Activated CD8-positive, alpha-beta T cell treated with anti-CD3 and anti-CD28 coated beads, Interleukin-2, amount 10 ng/mL, durations not matched to agents 7 days and 5 days (primary cell): ENCODE measurements around the gene TCIRG1. TPM values are rescaled to one million over a fixed set of nuclear protein-coding genes. Genes with fewer than 3 reads are reported as not detected.

ENCODE experiments used
- ATAC-seq: fragments of 150-1000 bp; cut with Tn5 transposase; one replicate; pipeline ENCODE4 v1.10.0; 2021; ENCODE audit warnings: moderate library complexity
- CTCF ChIA-PET: fragments of 350-600 bp; sonication (Branson Sonifier 250); formaldehyde crosslinking; loops from one replicate; lab custom pipeline; 2021; ENCODE audit warnings: antibody characterized with exemption; lab: Charles Lee
- POLR2A ChIA-PET: fragments of 350-600 bp; sonication (Branson Sonifier 250); formaldehyde crosslinking; loops from one replicate; lab custom pipeline; 2021; ENCODE audit warnings: antibody characterized with exemption; lab: Charles Lee
- DNase-seq: peaks from one replicate; pipeline ENCODE4 v3.0.0-alpha.2; 2020
- H3K27ac Mint-ChIP-seq: one replicate; pipeline ENCODE4 v1.8.0; 2021; ENCODE audit warnings: mild to moderate bottlenecking, mixed read lengths
- H3K27me3 Mint-ChIP-seq: one replicate; pipeline ENCODE4 v1.8.0; 2021; ENCODE audit warnings: low read depth, mixed read lengths
- H3K36me3 Mint-ChIP-seq: one replicate; pipeline ENCODE4 v1.8.0; 2021; ENCODE audit warnings: low read depth, mixed read lengths
- H3K4me1 Mint-ChIP-seq: one replicate; pipeline ENCODE4 v1.8.0; 2021; ENCODE audit warnings: low read depth, mixed read lengths
- H3K4me3 Mint-ChIP-seq: one replicate; pipeline ENCODE4 v1.8.0; 2021; ENCODE audit warnings: mild to moderate bottlenecking, mixed read lengths
- H3K9me3 Mint-ChIP-seq: one replicate; pipeline ENCODE4 v1.8.0; 2022; ENCODE audit warnings: mixed read lengths; ENCODE audit not compliant: insufficient read depth
- total RNA-seq, 2 experiments: library from RNA; stranded (reverse); gene quantifications; one replicate each; pipeline ENCODE4 v1.2.3, GENCODE V29; 2021

The TCIRG1 gene
- total RNA-seq, 2 experiments from 2014 or later = 238 to 263 TPM

DNA sequence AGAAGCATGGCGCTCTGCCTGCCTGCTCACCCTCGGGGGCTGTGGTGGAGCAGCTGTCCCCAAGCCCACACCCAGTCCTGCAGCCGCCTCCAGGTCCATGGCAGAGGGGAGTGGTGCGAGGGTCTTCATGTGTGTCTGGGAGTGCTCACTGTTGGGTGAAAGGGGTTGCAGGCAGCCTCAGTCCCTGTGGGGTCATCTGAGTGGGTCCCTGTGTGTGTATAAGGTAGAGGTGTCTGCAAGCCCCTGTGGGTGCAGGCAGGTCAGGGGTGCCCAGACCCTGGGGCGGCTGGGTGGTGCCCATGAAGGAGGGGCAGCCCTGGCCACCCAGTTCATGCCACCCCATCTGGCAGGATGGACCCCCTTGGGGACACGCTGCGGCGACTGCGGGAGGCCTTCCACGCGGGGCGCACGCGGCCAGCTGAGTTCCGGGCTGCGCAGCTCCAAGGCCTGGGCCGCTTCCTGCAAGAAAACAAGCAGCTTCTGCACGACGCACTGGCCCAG, 23.8 kb upstream of the TCIRG1 start:
- ChIA-PET CTCF (no interaction called here), POLR2A (no interaction called here)
- Mint-ChIP-seq H3K4me1 (peaks cover 4% of the 10 kb centered on the region), H3K9me3 (no peaks in the 10 kb centered on the region), H3K4me3 (no peak overlapping the region), H3K27ac (no peak overlapping the region), H3K27me3 (no peaks in the 10 kb centered on the region), H3K36me3 (no peaks in the 10 kb centered on the region)
- no peak for DNase-seq
- ATAC-seq = no peak

DNA sequence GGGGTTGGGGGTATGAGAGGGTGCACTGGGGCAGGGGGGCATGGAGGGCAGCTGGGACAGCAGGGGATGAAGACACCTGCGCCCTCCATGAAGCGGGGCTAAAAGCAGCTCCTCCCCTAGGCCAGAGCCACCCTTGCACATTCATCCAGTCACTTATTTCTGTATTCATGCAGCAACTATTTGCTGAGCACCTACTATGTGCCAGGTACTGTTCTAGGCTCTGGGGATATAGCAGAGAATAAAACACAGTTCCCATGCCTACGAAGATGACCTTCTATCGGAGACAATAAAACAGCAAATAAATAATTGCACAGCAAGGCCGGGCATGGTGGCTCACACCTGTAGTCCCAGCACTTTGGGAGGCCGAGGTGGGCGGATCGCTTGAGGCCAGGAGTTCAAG, 23.4 kb upstream of the TCIRG1 start:
- H3K27me3 Mint-ChIP-seq = no peaks in the 10 kb centered on the region

DNA sequence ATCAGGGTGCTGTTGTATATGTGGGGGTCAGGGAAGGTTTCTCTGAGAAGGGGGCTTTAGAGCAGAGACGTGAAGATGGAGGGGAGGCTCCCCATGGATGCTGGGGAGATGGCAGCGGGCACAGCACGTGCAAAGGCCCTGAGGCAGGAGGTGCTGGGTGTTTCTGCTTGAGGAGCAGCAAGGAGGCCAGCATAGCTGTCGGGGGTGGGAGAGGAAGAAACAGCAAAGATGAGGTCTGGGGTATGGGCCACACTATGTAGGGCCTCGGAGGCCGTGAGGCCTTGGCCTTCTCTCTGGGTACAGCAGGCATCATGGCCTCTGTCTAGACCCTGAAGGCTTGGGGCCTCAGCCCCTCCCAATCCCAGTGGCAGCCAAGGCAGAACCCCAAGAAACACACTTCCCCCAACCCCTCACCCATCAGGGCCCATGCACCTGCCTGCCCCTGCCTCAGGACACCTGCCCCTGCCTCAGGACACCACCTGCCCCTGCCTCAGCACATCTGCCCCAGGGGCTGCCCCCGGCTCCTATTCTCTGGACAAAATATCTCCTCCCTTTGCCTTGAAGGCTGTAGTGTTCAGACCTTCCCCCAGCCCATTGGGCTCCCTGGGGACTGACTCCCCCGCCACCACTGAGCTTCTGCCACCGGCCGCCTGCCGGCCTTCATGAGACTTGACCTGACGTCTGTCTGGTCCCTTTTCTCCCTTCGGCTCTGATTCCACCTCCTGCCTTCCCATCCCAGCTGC, 22.5 kb upstream of the TCIRG1 start:
- POLR2A ChIA-PET = no interaction called here
- DNase-seq = no peak
- no peaks in the 10 kb centered on the region for H3K4me1 Mint-ChIP-seq
- no peak for ATAC-seq
- H3K4me3 Mint-ChIP-seq = no peak overlapping the region
- H3K27ac Mint-ChIP-seq = no peak overlapping the region
- H3K36me3 Mint-ChIP-seq = no peaks in the 10 kb centered on the region
- H3K9me3 Mint-ChIP-seq = no peaks in the 10 kb centered on the region
- CTCF ChIA-PET = no interaction called here
- no peaks in the 10 kb centered on the region for H3K27me3 Mint-ChIP-seq

More for the DNA sequence above, 23.4 kb upstream of the TCIRG1 start:
- ATAC-seq (no peak), DNase-seq (no peak)
- Mint-ChIP-seq H3K27ac (no peak overlapping the region), H3K4me1 (no peaks in the 10 kb centered on the region), H3K4me3 (no peak overlapping the region), H3K36me3 (no peaks in the 10 kb centered on the region), H3K9me3 (no peaks in the 10 kb centered on the region)
- ChIA-PET CTCF (no interaction called here), POLR2A (no interaction called here)

DNA sequence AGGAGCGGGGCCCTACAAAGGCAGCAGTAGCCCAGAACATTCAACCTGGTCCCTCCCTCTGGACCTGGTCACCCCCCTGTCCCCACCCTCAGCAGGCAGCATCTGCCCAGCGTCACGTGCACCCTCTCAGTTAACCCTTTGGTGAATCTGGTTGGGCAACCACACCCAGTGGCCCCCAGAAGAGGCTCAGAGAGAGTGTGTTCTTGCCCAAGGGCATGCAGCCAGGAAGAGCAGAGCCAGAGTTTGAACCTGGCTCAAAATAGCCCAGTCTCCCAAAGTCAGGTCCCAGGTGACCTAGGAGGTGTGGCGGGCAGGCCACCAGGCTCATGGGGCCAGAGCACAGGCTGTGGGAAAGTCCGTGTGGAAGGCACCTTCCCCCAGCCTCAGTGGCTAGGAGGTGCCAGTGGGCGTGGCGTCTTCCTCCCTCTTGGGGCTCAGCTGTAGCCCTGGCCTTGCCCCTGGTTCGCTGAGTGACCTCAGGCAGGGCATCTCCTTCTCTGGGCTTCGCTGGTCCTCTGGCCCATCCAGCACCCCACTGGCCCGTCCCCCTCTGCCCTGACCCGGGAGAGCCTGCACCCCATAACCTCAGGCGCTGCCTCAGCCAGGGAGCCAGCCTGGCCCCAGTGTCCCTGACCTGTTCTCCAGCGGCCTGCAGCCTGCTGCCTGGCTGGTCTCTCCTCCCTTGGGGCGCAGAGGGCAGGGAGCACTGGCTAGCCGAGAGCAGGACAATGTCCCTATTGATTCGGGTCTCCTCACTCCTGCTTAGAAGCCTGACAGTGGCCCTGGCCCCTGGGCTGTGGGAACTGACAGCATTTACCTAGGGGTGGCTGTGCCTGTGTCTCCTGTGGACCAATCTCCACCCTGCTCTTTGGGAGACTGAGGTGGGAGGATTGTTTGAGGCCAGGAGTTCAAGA, 21.7 kb upstream of the TCIRG1 start:
- no peak overlapping the region for H3K27ac Mint-ChIP-seq
- H3K4me3 Mint-ChIP-seq = no peak overlapping the region
- no peaks in the 10 kb centered on the region for H3K27me3 Mint-ChIP-seq
- ChIA-PET CTCF (no interaction called here), POLR2A (no interaction called here)
- no peaks in the 10 kb centered on the region for H3K4me1 Mint-ChIP-seq
- no peaks in the 10 kb centered on the region for H3K9me3 Mint-ChIP-seq
- ATAC-seq = no peak
- no peaks in the 10 kb centered on the region for H3K36me3 Mint-ChIP-seq
- no peak for DNase-seq

DNA sequence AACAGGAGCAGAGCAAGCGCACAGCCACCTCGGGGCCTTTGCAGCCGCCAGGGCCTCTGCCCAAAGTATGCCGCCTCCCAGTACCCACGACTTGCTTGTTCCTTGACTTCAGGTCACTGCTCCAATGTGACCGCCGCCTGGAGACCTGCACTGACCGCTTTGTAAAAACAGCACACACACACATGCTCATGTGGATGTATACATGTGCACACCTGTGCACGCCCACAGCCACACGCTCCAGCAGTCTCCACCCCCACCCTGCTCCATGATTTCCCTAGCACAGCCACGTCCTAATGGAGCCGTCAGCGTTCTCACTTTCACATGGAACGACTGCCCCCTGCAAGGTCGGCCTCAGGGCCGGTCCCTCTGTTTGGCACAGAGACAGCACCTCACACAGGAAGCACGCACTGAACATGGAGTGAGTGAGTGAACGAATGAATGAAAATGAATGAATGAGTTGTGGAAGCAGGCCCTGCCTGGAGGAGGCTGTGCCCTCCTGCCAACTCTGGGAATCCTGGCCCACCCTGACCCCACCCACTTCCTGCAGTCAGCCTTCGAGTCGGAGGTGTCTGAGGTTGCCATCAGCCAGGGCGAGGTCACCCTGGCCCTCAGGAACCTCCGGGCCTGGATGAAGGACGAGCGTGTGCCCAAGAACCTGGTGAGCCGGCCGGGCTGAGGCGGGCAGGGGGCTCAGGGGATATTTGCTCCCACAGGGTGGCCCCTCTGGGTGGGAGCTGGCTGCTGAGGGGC, 20.7 kb upstream of the TCIRG1 start:
- Mint-ChIP-seq H3K36me3 (no peaks in the 10 kb centered on the region), H3K4me1 (no peaks in the 10 kb centered on the region), H3K4me3 (no peak overlapping the region), H3K9me3 (no peaks in the 10 kb centered on the region), H3K27me3 (no peaks in the 10 kb centered on the region), H3K27ac (no peak overlapping the region)
- ATAC-seq (no peak), DNase-seq (no peak)
- CTCF ChIA-PET = no interaction called here
- POLR2A ChIA-PET = no interaction called here

DNA sequence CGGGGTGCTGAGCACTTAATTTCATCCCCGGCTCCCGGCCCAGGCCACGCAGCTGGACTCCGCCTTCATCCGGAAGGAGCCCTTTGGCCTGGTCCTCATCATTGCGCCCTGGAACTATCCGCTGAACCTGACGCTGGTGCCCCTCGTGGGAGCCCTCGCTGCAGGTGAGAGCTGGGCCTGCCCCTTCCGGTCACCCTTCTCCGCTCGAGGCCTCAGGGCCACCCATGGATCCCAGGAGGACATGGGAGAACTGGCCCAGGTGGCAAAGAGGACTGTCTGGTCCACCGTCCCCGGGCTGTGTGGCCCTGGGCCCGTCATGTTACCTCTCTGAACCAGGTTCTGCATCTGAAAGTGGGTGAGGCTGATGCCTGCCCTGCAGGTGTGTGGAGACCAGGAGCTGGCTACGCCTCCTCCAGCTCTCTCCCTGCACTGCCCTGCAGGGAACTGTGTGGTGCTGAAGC, 20.1 kb upstream of the TCIRG1 start:
- ATAC-seq = no peak
- H3K4me3 Mint-ChIP-seq = no peak overlapping the region
- ChIA-PET POLR2A (no interaction called here), CTCF (no interaction called here)
- H3K9me3 Mint-ChIP-seq = no peaks in the 10 kb centered on the region
- no peaks in the 10 kb centered on the region for H3K36me3 Mint-ChIP-seq
- no peak for DNase-seq
- no peaks in the 10 kb centered on the region for H3K27me3 Mint-ChIP-seq
- H3K27ac Mint-ChIP-seq = no peak overlapping the region
- no peaks in the 10 kb centered on the region for H3K4me1 Mint-ChIP-seq

DNA sequence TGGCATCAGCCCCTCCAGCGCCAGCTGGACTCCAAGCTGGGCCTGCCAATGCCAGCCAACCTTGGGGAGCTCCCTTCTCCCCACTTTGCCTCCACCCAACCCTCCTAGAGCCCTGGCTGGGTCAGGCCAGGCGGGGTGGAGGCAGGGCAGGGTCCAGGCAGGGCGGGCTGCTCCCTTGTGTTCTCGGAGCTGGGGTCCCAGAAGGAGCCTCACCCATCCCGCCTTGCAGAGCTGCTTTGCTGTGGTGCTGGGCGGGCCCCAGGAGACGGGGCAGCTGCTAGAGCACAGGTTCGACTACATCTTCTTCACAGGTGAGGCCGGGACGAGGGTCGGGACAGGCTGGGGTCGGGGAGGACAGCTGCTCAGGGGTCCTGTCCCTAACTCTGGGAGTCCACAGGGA, 19.3 kb upstream of the TCIRG1 start:
- Mint-ChIP-seq H3K4me1 (no peaks in the 10 kb centered on the region), H3K9me3 (no peaks in the 10 kb centered on the region), H3K4me3 (no peak overlapping the region), H3K27ac (no peak overlapping the region), H3K27me3 (no peaks in the 10 kb centered on the region), H3K36me3 (no peaks in the 10 kb centered on the region)
- DNase-seq (no peak), ATAC-seq (no peak)
- CTCF ChIA-PET = interaction anchor here (0.9 kb wide), 1 partner anchor 25 kb away, joined by 3 read pairs; no protein-coding TSS in a partner anchor
- POLR2A ChIA-PET = no interaction called here

DNA sequence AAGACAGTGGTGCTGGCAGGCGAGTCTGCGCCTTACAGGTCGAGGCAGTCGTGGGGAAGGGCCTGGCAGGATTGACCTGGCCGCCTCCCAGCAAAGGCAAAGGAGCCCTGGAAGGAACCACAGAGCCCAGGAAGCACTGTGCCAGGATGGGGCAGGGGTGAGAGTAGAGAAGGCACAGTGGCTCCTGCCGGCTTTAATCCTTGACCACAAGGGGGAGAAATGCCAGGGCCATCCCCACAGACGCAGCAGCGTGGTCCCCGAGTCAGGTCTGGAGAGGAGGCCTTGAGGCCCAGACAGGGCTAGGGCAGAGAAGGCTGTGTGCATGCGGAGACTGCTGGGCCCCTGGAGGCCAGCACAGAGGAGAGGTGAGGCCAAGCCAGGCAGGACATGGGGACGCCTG, 18.2 kb upstream of the TCIRG1 start:
- peaks cover 5% of the 10 kb centered on the region for H3K4me1 Mint-ChIP-seq
- H3K36me3 Mint-ChIP-seq = no peaks in the 10 kb centered on the region
- H3K4me3 Mint-ChIP-seq = no peak overlapping the region
- POLR2A ChIA-PET = no interaction called here
- no peak overlapping the region for H3K27ac Mint-ChIP-seq
- ATAC-seq (no peak), DNase-seq (no peak)
- CTCF ChIA-PET = no interaction called here
- H3K9me3 Mint-ChIP-seq = no peaks in the 10 kb centered on the region
- H3K27me3 Mint-ChIP-seq = no peaks in the 10 kb centered on the region

DNA sequence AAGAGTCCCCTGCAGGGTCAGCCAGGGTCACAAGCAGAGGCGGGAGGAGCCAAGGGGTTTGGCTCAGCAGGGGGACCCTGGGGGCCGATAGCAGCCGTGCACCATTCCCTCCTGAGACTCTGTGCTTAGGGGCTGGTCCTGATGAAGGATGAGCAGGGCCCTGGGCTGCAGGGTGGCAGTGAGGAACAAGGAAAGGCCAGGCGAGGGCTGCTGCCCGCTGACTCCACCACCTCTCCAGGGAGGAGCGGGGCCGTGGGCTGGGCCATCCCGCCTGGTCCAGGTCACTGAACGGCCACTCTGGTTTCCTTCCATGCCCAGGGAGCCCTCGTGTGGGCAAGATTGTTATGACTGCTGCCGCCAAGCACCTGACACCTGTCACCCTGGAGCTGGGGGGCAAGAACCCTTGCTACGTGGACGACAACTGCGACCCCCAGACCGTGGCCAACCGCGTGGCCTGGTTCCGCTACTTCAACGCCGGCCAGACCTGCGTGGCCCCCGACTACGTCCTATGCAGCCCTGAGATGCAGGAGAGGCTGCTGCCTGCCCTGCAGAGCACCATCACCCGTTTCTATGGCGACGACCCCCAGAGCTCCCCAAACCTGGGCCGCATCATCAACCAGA, 17.5 kb upstream of the TCIRG1 start:
- ChIA-PET POLR2A (interaction anchor here (1.1 kb wide), 1 partner anchor 9 kb away, joined by 3 read pairs; the partner anchor contains the start of gene NDUFS8), CTCF (no interaction called here)
- Mint-ChIP-seq H3K4me3 (no peak overlapping the region), H3K27me3 (no peaks in the 10 kb centered on the region), H3K27ac (no peak overlapping the region), H3K9me3 (no peaks in the 10 kb centered on the region), H3K36me3 (no peaks in the 10 kb centered on the region), H3K4me1 (peaks cover 12% of the 10 kb centered on the region)
- ATAC-seq (no peak), DNase-seq (no peak)

DNA sequence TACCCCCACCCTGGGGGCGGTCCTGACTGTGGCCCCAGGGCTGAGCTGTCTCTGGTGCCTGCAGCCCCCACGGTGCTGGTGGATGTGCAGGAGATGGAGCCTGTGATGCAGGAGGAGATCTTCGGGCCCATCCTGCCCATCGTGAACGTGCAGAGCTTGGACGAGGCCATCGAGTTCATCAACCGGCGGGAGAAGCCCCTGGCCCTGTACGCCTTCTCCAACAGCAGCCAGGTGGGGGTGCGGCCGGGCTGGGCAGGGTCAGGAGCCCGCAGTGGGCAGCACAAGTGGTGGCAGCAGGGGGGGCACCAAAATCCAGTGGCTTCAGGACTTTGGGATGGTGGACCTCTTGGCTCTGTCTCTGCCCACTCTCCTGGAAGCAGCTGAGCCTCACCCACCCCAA, 16.3 kb upstream of the TCIRG1 start:
- Mint-ChIP-seq H3K9me3 (no peaks in the 10 kb centered on the region), H3K27me3 (no peaks in the 10 kb centered on the region), H3K4me3 (no peak overlapping the region), H3K4me1 (peaks cover 17% of the 10 kb centered on the region), H3K27ac (no peak overlapping the region), H3K36me3 (no peaks in the 10 kb centered on the region)
- CTCF ChIA-PET = no interaction called here
- POLR2A ChIA-PET = no interaction called here
- DNase-seq (no peak), ATAC-seq (no peak)

DNA sequence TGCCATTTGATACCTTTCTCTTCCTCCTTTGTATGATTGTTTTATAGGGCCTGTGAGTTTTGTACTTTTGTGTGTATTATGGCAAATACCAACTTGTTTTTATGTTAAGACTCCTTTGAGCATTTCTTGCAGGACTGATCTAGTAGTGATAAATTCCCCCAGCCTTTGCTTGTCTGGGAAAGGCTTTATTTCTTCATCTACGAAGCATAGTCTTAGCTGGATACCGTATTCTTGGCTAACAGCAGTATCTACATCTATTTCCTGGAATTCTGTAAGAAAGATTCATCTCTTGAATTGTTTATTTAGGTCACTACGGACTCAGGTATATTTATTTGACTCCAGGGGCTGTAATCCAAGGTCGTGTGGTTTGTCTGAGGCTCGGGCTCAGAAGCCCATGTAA, 14.3 kb upstream of the TCIRG1 start:
- no peaks in the 10 kb centered on the region for H3K36me3 Mint-ChIP-seq
- CTCF ChIA-PET = interaction anchor here (1.3 to 1.5 kb wide), 2 partner anchors 16 to 93 kb away, joined by 3 to 4 read pairs; no protein-coding TSS in a partner anchor
- no peak for DNase-seq
- no peaks in the 10 kb centered on the region for H3K9me3 Mint-ChIP-seq
- H3K27me3 Mint-ChIP-seq = no peaks in the 10 kb centered on the region
- peaks cover 26% of the 10 kb centered on the region for H3K4me1 Mint-ChIP-seq
- H3K4me3 Mint-ChIP-seq = no peak overlapping the region
- POLR2A ChIA-PET = no interaction called here
- ATAC-seq = no peak
- H3K27ac Mint-ChIP-seq = no peak overlapping the region
